ENCODE data around the gene HIP1.
A peak's percentile ranks its signal among the peaks of the same experiment; 100 is the strongest.
"Not testable (repeated sequence)": the region's sequence is repeated elsewhere in the genome, so short reads cannot be mapped to it uniquely, and the experiment has no call there.

Gene HIP1

GRCh38 chr7:75761801-75762200 is 23.1 kb upstream of the HIP1 start:
- H3K27me3 ChIP-seq (ENCODE audit: control insufficient read depth, insufficient read depth, low read length); H3K4me1 ChIP-seq (ENCODE audit: control insufficient read depth, insufficient read depth, low read length); H3K36me3 ChIP-seq (ENCODE audit: control insufficient read depth, insufficient read depth, low read length); H3K9ac ChIP-seq (ENCODE audit: low read depth, low read length); H3K4me3 ChIP-seq (ENCODE audit: low read depth, low read length); H3K9me3 ChIP-seq (ENCODE audit: control insufficient read depth, insufficient read depth, low read length): not testable (repeated sequence)

DNA sequence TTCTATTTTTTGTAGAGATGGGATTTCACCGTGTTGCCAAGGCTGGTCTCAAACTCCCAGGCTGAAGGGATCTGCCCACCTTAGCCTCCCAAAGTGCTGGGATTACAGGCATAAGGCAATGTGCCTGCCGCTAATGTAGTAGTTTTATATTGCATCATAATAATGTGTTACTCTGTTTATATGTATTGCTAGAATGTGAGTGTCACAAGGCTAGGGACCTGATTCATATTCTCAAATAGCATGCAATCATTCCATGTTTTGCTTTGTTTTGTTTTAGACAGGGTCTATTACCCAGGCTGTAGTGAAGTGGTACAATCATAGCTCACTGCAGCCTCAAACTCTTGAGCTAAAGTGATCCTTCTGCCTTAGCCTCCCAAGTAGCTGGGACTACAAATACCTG is 19.8 kb upstream of the HIP1 start:
- H3K36me3 ChIP-seq (ENCODE audit: control insufficient read depth, insufficient read depth, low read length): no peaks in the 10 kb centered on the region
- no peak overlapping the region for H3K4me3 ChIP-seq (ENCODE audit: low read depth, low read length)
- H3K9ac ChIP-seq (ENCODE audit: low read depth, low read length): no peak overlapping the region
- no peaks in the 10 kb centered on the region for H3K9me3 ChIP-seq (ENCODE audit: control insufficient read depth, insufficient read depth, low read length)
- no peaks in the 10 kb centered on the region for H3K4me1 ChIP-seq (ENCODE audit: control insufficient read depth, insufficient read depth, low read length)
- no peaks in the 10 kb centered on the region for H3K27me3 ChIP-seq (ENCODE audit: control insufficient read depth, insufficient read depth, low read length)

- no peaks in the 10 kb centered on the region for H3K9me3 ChIP-seq (ENCODE audit: control insufficient read depth, insufficient read depth, low read length)
- H3K27me3 ChIP-seq (ENCODE audit: control insufficient read depth, insufficient read depth, low read length): no peaks in the 10 kb centered on the region
- no peaks in the 10 kb centered on the region for H3K36me3 ChIP-seq (ENCODE audit: control insufficient read depth, insufficient read depth, low read length)
- H3K4me3 ChIP-seq (ENCODE audit: low read depth, low read length): no peak overlapping the region
- no peaks in the 10 kb centered on the region for H3K4me1 ChIP-seq (ENCODE audit: control insufficient read depth, insufficient read depth, low read length)
- H3K9ac ChIP-seq (ENCODE audit: low read depth, low read length): no peak overlapping the region
Observed at GRCh38 chr7:75757860-75758259, 19.1 kb upstream of the HIP1 start.

- H3K9ac ChIP-seq (ENCODE audit: low read depth, low read length): no peak overlapping the region
- H3K36me3 ChIP-seq (ENCODE audit: control insufficient read depth, insufficient read depth, low read length): no peaks in the 10 kb centered on the region
- no peak overlapping the region for H3K4me3 ChIP-seq (ENCODE audit: low read depth, low read length)
- H3K4me1 ChIP-seq (ENCODE audit: control insufficient read depth, insufficient read depth, low read length): no peaks in the 10 kb centered on the region
- no peaks in the 10 kb centered on the region for H3K27me3 ChIP-seq (ENCODE audit: control insufficient read depth, insufficient read depth, low read length)
- no peaks in the 10 kb centered on the region for H3K9me3 ChIP-seq (ENCODE audit: control insufficient read depth, insufficient read depth, low read length)
Observed at GRCh38 chr7:75756991-75757676, 18.4 kb upstream of the HIP1 start.

- Histone ChIP-seq H3K4me1 (ENCODE audit: control insufficient read depth, insufficient read depth, low read length) (no peaks in the 10 kb centered on the region), H3K27me3 (ENCODE audit: control insufficient read depth, insufficient read depth, low read length) (no peaks in the 10 kb centered on the region), H3K9me3 (ENCODE audit: control insufficient read depth, insufficient read depth, low read length) (no peaks in the 10 kb centered on the region), H3K36me3 (ENCODE audit: control insufficient read depth, insufficient read depth, low read length) (no peaks in the 10 kb centered on the region), H3K4me3 (ENCODE audit: low read depth, low read length) (no peak overlapping the region), H3K9ac (ENCODE audit: low read depth, low read length) (no peak overlapping the region)
Observed at GRCh38 chr7:75756206-75756990, 17.7 kb upstream of the HIP1 start.

DNA sequence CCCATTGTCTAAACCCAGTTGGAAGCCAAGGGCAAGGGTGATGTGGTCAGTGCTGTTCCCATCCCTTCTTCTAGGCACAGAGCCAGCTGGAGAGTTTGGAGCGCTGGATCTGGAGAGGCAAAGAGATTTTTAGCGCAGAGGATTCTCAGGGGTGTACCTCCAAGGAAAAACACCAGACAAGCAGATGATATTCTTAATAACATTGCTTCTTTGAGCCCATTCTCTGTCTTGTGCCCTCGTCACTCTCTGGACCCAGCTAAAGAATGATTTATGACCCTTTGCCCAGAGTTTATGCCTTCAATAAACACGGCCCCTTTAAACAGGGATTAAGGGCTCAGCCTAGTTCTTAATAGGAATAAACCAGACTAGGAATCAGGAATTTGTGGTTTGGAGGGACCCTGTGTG is 4.7 kb upstream of the HIP1 start:
- no peaks in the 10 kb centered on the region for H3K9me3 ChIP-seq (ENCODE audit: control insufficient read depth, insufficient read depth, low read length)
- H3K4me3 ChIP-seq (ENCODE audit: low read depth, low read length): no peak overlapping the region
- no peak overlapping the region for H3K9ac ChIP-seq (ENCODE audit: low read depth, low read length)
- no peaks in the 10 kb centered on the region for H3K27me3 ChIP-seq (ENCODE audit: control insufficient read depth, insufficient read depth, low read length)
- H3K36me3 ChIP-seq (ENCODE audit: control insufficient read depth, insufficient read depth, low read length): no peaks in the 10 kb centered on the region
- no peaks in the 10 kb centered on the region for H3K4me1 ChIP-seq (ENCODE audit: control insufficient read depth, insufficient read depth, low read length)

- no peaks in the 10 kb centered on the region for H3K9me3 ChIP-seq (ENCODE audit: control insufficient read depth, insufficient read depth, low read length)
- H3K9ac ChIP-seq (ENCODE audit: low read depth, low read length): no peak overlapping the region
- no peaks in the 10 kb centered on the region for H3K36me3 ChIP-seq (ENCODE audit: control insufficient read depth, insufficient read depth, low read length)
- peaks cover 4% of the 10 kb centered on the region for H3K4me1 ChIP-seq (ENCODE audit: control insufficient read depth, insufficient read depth, low read length)
- H3K4me3 ChIP-seq (ENCODE audit: low read depth, low read length): peak overlapping the region; percentile 19
- peaks cover 7% of the 10 kb centered on the region for H3K27me3 ChIP-seq (ENCODE audit: control insufficient read depth, insufficient read depth, low read length)
Observed at GRCh38 chr7:75740846-75741497, 2.2 kb upstream of the HIP1 start.

DNA sequence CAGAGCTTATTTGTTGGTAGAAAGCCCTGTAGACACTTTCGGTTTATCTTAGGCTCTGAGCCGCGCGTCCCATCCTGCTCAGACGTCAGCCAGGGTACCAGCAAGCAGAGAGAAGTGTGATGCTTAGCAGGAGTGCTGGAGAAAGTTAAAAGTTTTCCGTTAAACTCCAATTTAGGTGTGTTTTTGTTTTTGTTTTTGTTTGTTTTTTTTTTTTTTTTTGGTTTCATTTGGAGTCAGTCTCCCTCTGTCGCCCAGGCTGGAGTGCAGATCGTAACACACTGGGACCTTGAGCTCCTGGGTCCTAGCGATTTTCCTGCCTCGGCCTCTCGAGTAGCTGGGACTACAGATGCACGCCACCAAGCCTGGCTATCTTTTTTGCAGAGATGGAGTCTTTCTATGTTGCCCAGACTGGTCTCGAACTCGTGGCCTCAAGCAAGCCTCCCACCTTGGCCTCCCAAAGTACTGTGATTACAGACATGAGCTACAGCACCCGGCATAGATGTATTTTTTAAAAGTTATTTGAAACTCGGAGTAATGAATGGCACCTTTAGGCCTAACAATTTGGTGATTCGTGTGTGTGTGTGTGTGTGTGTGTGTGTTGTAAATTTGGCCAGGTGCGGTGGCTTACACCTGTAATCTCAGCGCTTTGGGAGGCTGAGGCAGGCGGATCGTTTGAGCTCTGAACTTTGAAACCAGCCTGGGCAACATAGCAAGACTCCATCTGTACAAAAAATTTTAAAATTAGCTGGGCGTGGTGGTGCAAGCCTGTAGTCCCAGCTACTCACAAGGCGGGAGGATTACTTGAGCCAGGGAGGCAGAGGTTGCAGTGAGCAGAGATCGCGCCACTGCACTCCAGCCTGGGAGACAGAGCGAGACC is 1.3 kb upstream of the HIP1 start:
- peaks cover 7% of the 10 kb centered on the region for H3K27me3 ChIP-seq (ENCODE audit: control insufficient read depth, insufficient read depth, low read length)
- no peaks in the 10 kb centered on the region for H3K36me3 ChIP-seq (ENCODE audit: control insufficient read depth, insufficient read depth, low read length)
- H3K4me3 ChIP-seq (ENCODE audit: low read depth, low read length): peak overlapping the region; percentile 76
- H3K4me1 ChIP-seq (ENCODE audit: control insufficient read depth, insufficient read depth, low read length): peaks cover 4% of the 10 kb centered on the region
- no peak overlapping the region for H3K9ac ChIP-seq (ENCODE audit: low read depth, low read length)
- H3K9me3 ChIP-seq (ENCODE audit: control insufficient read depth, insufficient read depth, low read length): no peaks in the 10 kb centered on the region

GRCh38 chr7:75738975-75739795 is 444 bp upstream of the HIP1 start:
- H3K9me3 ChIP-seq (ENCODE audit: control insufficient read depth, insufficient read depth, low read length): no peaks in the 10 kb centered on the region
- peaks cover 7% of the 10 kb centered on the region for H3K27me3 ChIP-seq (ENCODE audit: control insufficient read depth, insufficient read depth, low read length)
- H3K4me3 ChIP-seq (ENCODE audit: low read depth, low read length): peak overlapping the region; percentile 90
- H3K4me1 ChIP-seq (ENCODE audit: control insufficient read depth, insufficient read depth, low read length): peaks cover 4% of the 10 kb centered on the region
- no peak overlapping the region for H3K9ac ChIP-seq (ENCODE audit: low read depth, low read length)
- H3K36me3 ChIP-seq (ENCODE audit: control insufficient read depth, insufficient read depth, low read length): no peaks in the 10 kb centered on the region

GRCh38 chr7:75737856-75738603 is 711 bp downstream of the HIP1 start:
- Histone ChIP-seq H3K9me3 (ENCODE audit: control insufficient read depth, insufficient read depth, low read length) (no peaks in the 10 kb centered on the region), H3K27me3 (ENCODE audit: control insufficient read depth, insufficient read depth, low read length) (peaks cover 7% of the 10 kb centered on the region), H3K9ac (ENCODE audit: low read depth, low read length) (peak overlapping the region; percentile 60), H3K36me3 (ENCODE audit: control insufficient read depth, insufficient read depth, low read length) (no peaks in the 10 kb centered on the region), H3K4me1 (ENCODE audit: control insufficient read depth, insufficient read depth, low read length) (peaks cover 4% of the 10 kb centered on the region), H3K4me3 (ENCODE audit: low read depth, low read length) (peak overlapping the region; percentile 90)

All from iPS-15b (cell line).